ENCODE results near the gene SLC25A13. TPM values are rescaled to one million over a fixed set of nuclear protein-coding genes. Genes with fewer than 3 reads are reported as not detected.

The SLC25A13 gene
- total and polyA plus RNA-seq, 2 of the 8 experiments (the other 6 are each of a cell fraction or from before 2014, with no cell fraction given) = 30.8 to 85.4 TPM

- TF ChIP-seq NANOG (IDR thresholded peaks at IDR 0.05; ENCODE audit: insufficient read depth, low read depth, low read length, poor library complexity, severe bottlenecking) (no peak), CHD2 (IDR thresholded peaks at IDR 0.05; ENCODE audit: low read length) (no peak), HDAC2 (IDR thresholded peaks at IDR 0.05; ENCODE audit: borderline replicate concordance in 1 of 2, low read depth in 2 of 2, low read length in 2 of 2) (no peak)
Measured at GRCh38 chr7:96198047-96198636, 123.8 kb downstream of the SLC25A13 start (continued).

All from H1 (cell line).